SK-N-SH (cell line): ENCODE data around the gene ALDH3A1. TPM values are rescaled to one million over a fixed set of nuclear protein-coding genes. Genes with fewer than 3 reads are reported as not detected.

Experiments
- CTCF ChIA-PET: fragments of 300-600, 350-600 bp; formaldehyde crosslinking; extraction: SDS; loops from one replicate; lab custom pipeline; 2021; lab: Yijun Ruan, JAX
- POLR2A ChIA-PET: fragments of 350-600 bp; sonication (Branson Sonifier 250); formaldehyde crosslinking; extraction: SDS; loops from one replicate; lab custom pipeline; 2020; ENCODE audit warnings: antibody characterized with exemption, inconsistent platforms; lab: Yijun Ruan, JAX
- DNase-seq: peaks from one replicate; pipeline ENCODE4 v3.0.0; 2012
- H2AFZ ChIP-seq: fragments of 200-600 bp; sonication (generic); 2 replicates; pipeline ENCODE4 v1.8.1; 2016; ENCODE audit warnings: antibody characterized with exemption, mild to moderate bottlenecking, low read depth
- H3F3A ChIP-seq: fragments of 200-600 bp; sonication (generic); replicated peaks from 2 replicates; pipeline ENCODE3; 2016; ENCODE audit warnings: antibody characterized with exemption, mild to moderate bottlenecking; ENCODE audit not compliant: insufficient read depth
- H3K27ac ChIP-seq, 2 experiments: fragments of 200-500 bp in 1 of 2; fragments of 200-600 bp in 1 of 2; sonication (Bioruptor generic) in 1 of 2; sonication (generic), shearing (Covaris generic) in 1 of 2; 2 replicates each; pipeline versions ENCODE4 v1.5.1 to v1.6.1; 2014 to 2016; ENCODE audit warnings: low read depth in 2 of 2, inconsistent platforms in 1 of 2, low read length in 1 of 2, mild to moderate bottlenecking in 1 of 2, mixed read lengths in 1 of 2
- H3K27me3 ChIP-seq: fragments of 200-600 bp; sonication (generic), shearing (Covaris generic); 2 replicates; pipeline ENCODE4 v1.6.1; 2016; ENCODE audit warnings: mixed run types; ENCODE audit not compliant: insufficient read depth
- H3K36me3 ChIP-seq, 2 experiments: fragments of 200-500 bp in 1 of 2; fragments of 200-600 bp in 1 of 2; sonication (Bioruptor generic) in 1 of 2; sonication (generic) in 1 of 2; replicated peaks in 1 of 2; 2 replicates each; pipeline versions ENCODE3 to v1.5.1; 2014 to 2016; ENCODE audit warnings: low read length in 1 of 2, mild to moderate bottlenecking in 1 of 2; ENCODE audit not compliant: insufficient read depth in 2 of 2, control insufficient read depth in 1 of 2
- H3K4me1 ChIP-seq, 2 experiments: fragments of 200-500 bp in 1 of 2; fragments of 200-600 bp in 1 of 2; sonication (Bioruptor generic) in 1 of 2; sonication (generic), shearing (Covaris generic) in 1 of 2; 2 replicates each; pipeline versions ENCODE4 v1.5.1 to v1.6.1; 2014 to 2016; ENCODE audit warnings: low read depth in 1 of 2, low read length in 1 of 2, mixed run types in 1 of 2; ENCODE audit not compliant: insufficient read depth in 2 of 2, control insufficient read depth in 1 of 2
- H3K4me2 ChIP-seq: fragments of 200-600 bp; sonication (generic), shearing (Covaris generic); 2 replicates; pipeline ENCODE4 v1.6.1; 2017; ENCODE audit warnings: mixed run types
- H3K4me3 ChIP-seq, 2 experiments: fragments of 200-500 bp in 1 of 2; fragments of 200-600 bp in 1 of 2; sonication (Bioruptor generic) in 1 of 2; sonication (generic), shearing (Covaris generic) in 1 of 2; 2 replicates each; pipeline versions ENCODE4 v1.5.1 to v1.8.1; 2014 to 2016; ENCODE audit warnings: low read depth in 2 of 2, inconsistent platforms in 1 of 2, low read length in 1 of 2, mild to moderate bottlenecking in 1 of 2, mixed read lengths in 1 of 2, moderate library complexity in 1 of 2
- H3K79me2 ChIP-seq: fragments of 200-600 bp; sonication (generic); 2 replicates; pipeline ENCODE4 v1.8.1; 2017; ENCODE audit warnings: mild to moderate bottlenecking; ENCODE audit not compliant: insufficient read depth
- H3K9ac ChIP-seq: fragments of 200-600 bp; sonication (generic); 2 replicates; pipeline ENCODE4 v1.6.1; 2017; ENCODE audit warnings: mixed run types
- H3K9me2 ChIP-seq: fragments of 200-600 bp; sonication (generic); 2 replicates; pipeline ENCODE4 v1.6.1; 2017; ENCODE audit warnings: mixed run types
- H3K9me3 ChIP-seq: fragments of 200-600 bp; sonication (generic); 2 replicates; pipeline ENCODE4 v1.6.1; 2017; ENCODE audit warnings: mixed run types, mild to moderate bottlenecking, moderate library complexity
- H4K20me1 ChIP-seq: fragments of 200-600 bp; sonication (generic); 2 replicates; pipeline ENCODE4 v1.6.1; 2017; ENCODE audit warnings: mild to moderate bottlenecking, mixed run types; ENCODE audit not compliant: insufficient read depth
- CHD2 ChIP-seq: fragments of 150-350 bp; IDR thresholded peaks from 2 replicates; pipeline ENCODE4 v1.6.1; 2018; ENCODE audit warnings: low read length; ENCODE audit not compliant: partially characterized antibody
- EP300 ChIP-seq, 2 experiments: IDR thresholded peaks; 2 replicates each; pipeline versions ENCODE4 v1.4.0 to v1.6.1; 2012; ENCODE audit warnings: borderline replicate concordance in 1 of 2, low read depth in 1 of 2, low read length in 1 of 2
- FOSL2 ChIP-seq: IDR thresholded peaks from 2 replicates; pipeline ENCODE4 v1.4.0; 2012; ENCODE audit warnings: low read depth, mild to moderate bottlenecking, moderate library complexity, borderline replicate concordance
- FOXM1 ChIP-seq: IDR thresholded peaks from 2 replicates; pipeline ENCODE4 v1.4.0; 2012; ENCODE audit warnings: low read depth, mild to moderate bottlenecking
- GABPA ChIP-seq: IDR thresholded peaks from 2 replicates; pipeline ENCODE4 v1.4.0; 2012; ENCODE audit warnings: low read depth, mild to moderate bottlenecking
- NFIC ChIP-seq: IDR thresholded peaks from 2 replicates; pipeline ENCODE4 v1.4.0; 2012; ENCODE audit warnings: borderline replicate concordance
- RAD21 ChIP-seq: IDR thresholded peaks from 2 replicates; pipeline ENCODE4 v1.6.1; 2012; ENCODE audit warnings: mild to moderate bottlenecking, low read length
- RXRA ChIP-seq: IDR thresholded peaks from 2 replicates; pipeline ENCODE4 v1.4.0; 2012; ENCODE audit warnings: low read depth, mild to moderate bottlenecking, borderline replicate concordance
- TCF12 ChIP-seq: IDR thresholded peaks from 2 replicates; pipeline ENCODE4 v1.4.0; 2012
- WGBS: methylation state at CpG from one replicate; pipeline ENCODE4 v1.1.6; 2017; ENCODE audit warnings: low lambda C conversion rate; 5-methylcytosine and 5-hydroxymethylcytosine counted together
- polyA plus RNA-seq, 3 experiments: library from polyadenylated mRNA; depleted of rRNA; stranded (reverse); fragments of >200 nt; gene quantifications; 2 replicates each; pipeline ENCODE4 v1.2.3, GENCODE V29; 2012
- TF ChIP-seq, protein P1 (sequence below): IDR thresholded peaks from 2 replicates; pipeline ENCODE4 v1.4.0; 2012; ENCODE audit warnings: low read depth, borderline replicate concordance
- TF ChIP-seq, protein P2 (sequence below): IDR thresholded peaks from 2 replicates; pipeline ENCODE4 v1.6.1; 2012; ENCODE audit warnings: mild to moderate bottlenecking, low read depth, low read length, moderate library complexity
- TF ChIP-seq, protein P3 (sequence below): fragments of 150-350 bp; IDR thresholded peaks from 2 replicates; pipeline ENCODE4 v1.6.1; 2016; ENCODE audit warnings: mild to moderate bottlenecking, low read depth, low read length

The ALDH3A1 gene
- polyA plus RNA-seq, 1 of the 3 experiments (the other 2 are of a cell fraction) = 0.79 TPM

DNA sequence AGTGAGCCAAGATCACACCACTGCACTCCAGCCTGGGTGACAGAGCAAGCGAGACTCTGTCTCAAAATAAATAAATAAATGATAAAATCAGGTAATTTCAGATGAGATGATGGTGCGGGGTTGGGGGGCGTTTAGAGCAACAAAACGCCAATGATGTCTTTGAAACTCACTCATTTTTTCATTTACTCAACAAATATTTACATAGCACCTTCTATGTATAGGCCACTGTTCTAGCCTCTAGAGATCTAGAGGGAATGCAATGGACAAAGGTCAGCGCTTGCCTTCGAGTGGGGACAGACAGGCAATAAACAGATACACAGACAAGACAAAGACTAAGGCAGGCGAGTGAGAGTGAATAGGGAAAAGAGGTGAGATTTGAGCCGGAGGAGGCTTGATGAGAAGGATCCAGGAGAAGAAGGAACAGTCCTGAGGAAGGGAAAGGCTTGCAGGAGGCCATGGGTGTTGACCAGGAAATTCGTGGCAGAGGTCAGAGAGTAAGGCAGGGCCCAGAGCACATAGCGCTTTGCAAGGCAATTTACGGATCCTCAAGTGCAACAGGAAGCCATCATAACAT lies 14.1 kb downstream of the ALDH3A1 start:
- Histone ChIP-seq H3K27ac (no peak overlapping the region), H4K20me1 (no peaks in the 10 kb centered on the region), H3K4me3 (no peak overlapping the region), H3K9me3 (no peaks in the 10 kb centered on the region), H3K79me2 (no peaks in the 10 kb centered on the region), H2AFZ (no peak overlapping the region), H3F3A (no peaks in the 10 kb centered on the region), H3K9ac (no peak overlapping the region), H3K4me1 (no peaks in the 10 kb centered on the region), H3K4me2 (no peak overlapping the region), H3K27me3 (no peaks in the 10 kb centered on the region), H3K9me2 (no peaks in the 10 kb centered on the region), H3K36me3 (no peaks in the 10 kb centered on the region)
- ChIA-PET CTCF (interaction anchor here (1.2 kb wide), 1 partner anchor 10 kb away, joined by 5 read pairs; no protein-coding TSS in a partner anchor), POLR2A (no interaction called here)
- WGBS = 54% methylated on average over 11 of the region's 11 CpGs
- no peak for DNase-seq
- no peak for TF ChIP-seq RAD21
- no peak for TF ChIP-seq NFIC
- TF ChIP-seq EP300 (IDR thresholded peaks at IDR 0.05; ENCODE audit: borderline replicate concordance in 1 of 2, low read depth in 1 of 2, low read length in 1 of 2) = no peak
- TF ChIP-seq, protein P1, sequence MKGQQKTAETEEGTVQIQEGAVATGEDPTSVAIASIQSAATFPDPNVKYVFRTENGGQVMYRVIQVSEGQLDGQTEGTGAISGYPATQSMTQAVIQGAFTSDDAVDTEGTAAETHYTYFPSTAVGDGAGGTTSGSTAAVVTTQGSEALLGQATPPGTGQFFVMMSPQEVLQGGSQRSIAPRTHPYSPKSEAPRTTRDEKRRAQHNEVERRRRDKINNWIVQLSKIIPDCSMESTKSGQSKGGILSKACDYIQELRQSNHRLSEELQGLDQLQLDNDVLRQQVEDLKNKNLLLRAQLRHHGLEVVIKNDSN = no peak
- TF ChIP-seq FOXM1 = no peak
- TF ChIP-seq CHD2 = no peak
- TF ChIP-seq, protein P2, sequence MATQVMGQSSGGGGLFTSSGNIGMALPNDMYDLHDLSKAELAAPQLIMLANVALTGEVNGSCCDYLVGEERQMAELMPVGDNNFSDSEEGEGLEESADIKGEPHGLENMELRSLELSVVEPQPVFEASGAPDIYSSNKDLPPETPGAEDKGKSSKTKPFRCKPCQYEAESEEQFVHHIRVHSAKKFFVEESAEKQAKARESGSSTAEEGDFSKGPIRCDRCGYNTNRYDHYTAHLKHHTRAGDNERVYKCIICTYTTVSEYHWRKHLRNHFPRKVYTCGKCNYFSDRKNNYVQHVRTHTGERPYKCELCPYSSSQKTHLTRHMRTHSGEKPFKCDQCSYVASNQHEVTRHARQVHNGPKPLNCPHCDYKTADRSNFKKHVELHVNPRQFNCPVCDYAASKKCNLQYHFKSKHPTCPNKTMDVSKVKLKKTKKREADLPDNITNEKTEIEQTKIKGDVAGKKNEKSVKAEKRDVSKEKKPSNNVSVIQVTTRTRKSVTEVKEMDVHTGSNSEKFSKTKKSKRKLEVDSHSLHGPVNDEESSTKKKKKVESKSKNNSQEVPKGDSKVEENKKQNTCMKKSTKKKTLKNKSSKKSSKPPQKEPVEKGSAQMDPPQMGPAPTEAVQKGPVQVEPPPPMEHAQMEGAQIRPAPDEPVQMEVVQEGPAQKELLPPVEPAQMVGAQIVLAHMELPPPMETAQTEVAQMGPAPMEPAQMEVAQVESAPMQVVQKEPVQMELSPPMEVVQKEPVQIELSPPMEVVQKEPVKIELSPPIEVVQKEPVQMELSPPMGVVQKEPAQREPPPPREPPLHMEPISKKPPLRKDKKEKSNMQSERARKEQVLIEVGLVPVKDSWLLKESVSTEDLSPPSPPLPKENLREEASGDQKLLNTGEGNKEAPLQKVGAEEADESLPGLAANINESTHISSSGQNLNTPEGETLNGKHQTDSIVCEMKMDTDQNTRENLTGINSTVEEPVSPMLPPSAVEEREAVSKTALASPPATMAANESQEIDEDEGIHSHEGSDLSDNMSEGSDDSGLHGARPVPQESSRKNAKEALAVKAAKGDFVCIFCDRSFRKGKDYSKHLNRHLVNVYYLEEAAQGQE = no peak
- TF ChIP-seq, protein P3, sequence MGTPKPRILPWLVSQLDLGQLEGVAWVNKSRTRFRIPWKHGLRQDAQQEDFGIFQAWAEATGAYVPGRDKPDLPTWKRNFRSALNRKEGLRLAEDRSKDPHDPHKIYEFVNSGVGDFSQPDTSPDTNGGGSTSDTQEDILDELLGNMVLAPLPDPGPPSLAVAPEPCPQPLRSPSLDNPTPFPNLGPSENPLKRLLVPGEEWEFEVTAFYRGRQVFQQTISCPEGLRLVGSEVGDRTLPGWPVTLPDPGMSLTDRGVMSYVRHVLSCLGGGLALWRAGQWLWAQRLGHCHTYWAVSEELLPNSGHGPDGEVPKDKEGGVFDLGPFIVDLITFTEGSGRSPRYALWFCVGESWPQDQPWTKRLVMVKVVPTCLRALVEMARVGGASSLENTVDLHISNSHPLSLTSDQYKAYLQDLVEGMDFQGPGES = no peak
- TF ChIP-seq FOSL2 = no peak
- TF ChIP-seq RXRA = no peak
- no peak for TF ChIP-seq GABPA

DNA sequence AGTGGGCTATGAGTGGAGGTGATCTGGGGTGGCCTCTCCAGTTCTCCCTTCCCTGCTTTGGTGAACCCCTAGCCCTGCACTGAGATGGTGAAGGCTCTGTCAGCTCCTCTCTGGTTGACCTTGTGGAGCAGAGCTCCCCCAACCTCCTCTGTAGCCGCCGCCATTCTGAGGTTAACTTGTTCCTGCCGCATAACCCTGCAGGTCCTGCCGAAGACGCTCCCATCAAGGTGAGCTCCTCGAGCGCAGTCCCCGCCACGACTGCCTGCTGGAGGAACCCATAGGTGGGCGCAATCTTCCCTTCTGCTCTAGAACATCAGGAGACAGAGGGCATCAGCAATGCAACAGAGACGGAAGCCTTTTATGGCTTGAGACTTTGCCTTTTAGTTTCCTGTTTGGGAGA lies 16.5 kb downstream of the ALDH3A1 start:
- Histone ChIP-seq H3K27ac (no peak overlapping the region), H3K9me3 (no peaks in the 10 kb centered on the region), H3K4me1 (peaks cover 0 to 15% of the 10 kb centered on the region in 2 experiments; a peak in 2 of 4 replicates), H3K79me2 (no peaks in the 10 kb centered on the region), H4K20me1 (no peaks in the 10 kb centered on the region), H3K27me3 (no peaks in the 10 kb centered on the region), H3K9me2 (no peaks in the 10 kb centered on the region), H2AFZ (no peak overlapping the region), H3K9ac (no peak overlapping the region), H3K4me3 (no peak overlapping the region), H3K36me3 (no peaks in the 10 kb centered on the region), H3K4me2 (no peak overlapping the region), H3F3A (no peaks in the 10 kb centered on the region)
- WGBS = 91% methylated on average over 11 of the region's 11 CpGs
- POLR2A ChIA-PET = no interaction called here
- TF ChIP-seq TCF12 (no peak), NFIC (no peak)
- no peak for DNase-seq
- CTCF ChIA-PET = interaction anchor here (1.1 to 2.0 kb wide), 3 partner anchors 11 to 218 kb away, joined by 3 to 7 read pairs (median 4); no protein-coding TSS in a partner anchor
